Hepatocyte (in vitro differentiated cells): ENCODE data around the gene SLC35E1. TPM values are rescaled to one million over a fixed set of nuclear protein-coding genes. Genes with fewer than 3 reads are reported as not detected.
"Not testable (repeated sequence)": the region's sequence is repeated elsewhere in the genome, so short reads cannot be mapped to it uniquely, and the experiment has no call there.

Source experiments
- DNase-seq: peaks from one replicate; pipeline ENCODE4 v3.0.0-alpha.2; 2016; ENCODE audit warnings: low spot score
- H2AFZ ChIP-seq: fragments of 200-600 bp; sonication (generic); 2 replicates; pipeline ENCODE4 v1.6.0; 2016; ENCODE audit warnings: antibody characterized with exemption, mild to moderate bottlenecking
- H3K27ac ChIP-seq: fragments of 200-600 bp; sonication (generic); 2 replicates; pipeline ENCODE4 v1.5.1; 2016; ENCODE audit warnings: mild to moderate bottlenecking
- H3K27me3 ChIP-seq: fragments of 200-600 bp; sonication (generic); 2 replicates; pipeline ENCODE4 v1.6.1; 2016
- H3K36me3 ChIP-seq: fragments of 200-600 bp; sonication (generic); replicated peaks from 2 replicates; pipeline ENCODE4 v1.5.1; 2016; ENCODE audit warnings: low read depth; ENCODE audit not compliant: insufficient read depth
- H3K4me1 ChIP-seq: fragments of 200-600 bp; sonication (generic); 2 replicates; pipeline ENCODE4 v1.5.1; 2016; ENCODE audit warnings: mild to moderate bottlenecking, moderate library complexity; ENCODE audit not compliant: insufficient read depth
- H3K4me2 ChIP-seq: fragments of 200-600 bp; sonication (generic); 2 replicates; pipeline ENCODE4 v1.6.0; 2016
- H3K4me3 ChIP-seq: fragments of 200-600 bp; sonication (generic); 2 replicates; pipeline ENCODE4 v1.5.1; 2016; ENCODE audit warnings: mild to moderate bottlenecking
- H3K79me2 ChIP-seq: fragments of 200-600 bp; sonication (generic); 2 replicates; pipeline ENCODE4 v1.6.0; 2017; ENCODE audit warnings: mild to moderate bottlenecking
- H3K9me2 ChIP-seq: fragments of 200-600 bp; sonication (generic); replicated peaks from 2 replicates; pipeline ENCODE4 v1.6.0; 2017; ENCODE audit warnings: mild to moderate bottlenecking; ENCODE audit not compliant: insufficient read depth
- H3K9me3 ChIP-seq: fragments of 200-600 bp; sonication (generic); 2 replicates; pipeline ENCODE4 v1.5.1; 2016; ENCODE audit warnings: low read depth, mild to moderate bottlenecking
- H4K20me1 ChIP-seq: fragments of 200-600 bp; sonication (generic); 2 replicates; pipeline ENCODE4 v1.6.0; 2016; ENCODE audit warnings: mild to moderate bottlenecking; ENCODE audit not compliant: insufficient read depth, poor library complexity, severe bottlenecking
- EZH2 ChIP-seq: fragments of 200-600 bp; sonication (generic); IDR thresholded peaks from 2 replicates; pipeline ENCODE4 v1.6.1; 2016; ENCODE audit warnings: antibody characterized with exemption, mild to moderate bottlenecking, borderline replicate concordance
- EZH2phosphoT487 ChIP-seq: fragments of 200-600 bp; sonication (generic); IDR thresholded peaks from one replicate; pipeline ENCODE4 v1.6.1; 2018; ENCODE audit warnings: antibody characterized with exemption, mild to moderate bottlenecking, low read depth, moderate library complexity; ENCODE audit not compliant: unreplicated experiment, severe bottlenecking
- WGBS: methylation state at CpG from one replicate; pipeline ENCODE4 v1.1.6; 2016; ENCODE audit warnings: low lambda C conversion rate; ENCODE audit errors: missing lambda C conversion rate; 5-methylcytosine and 5-hydroxymethylcytosine counted together
- polyA plus RNA-seq: library from polyadenylated mRNA; unstranded; fragments of >200 nt; fragmentation: Nextera tagmentation; extraction: Ambion mirVana; gene quantifications from 2 replicates; pipeline ENCODE4 v1.2.1, GENCODE V29; 2016
- total RNA-seq: library from RNA; depleted of rRNA; stranded (reverse); fragments of >200 nt; gene quantifications from 2 replicates; pipeline ENCODE4 v1.2.3, GENCODE V29; 2014
- TF ChIP-seq, protein P1 (sequence below): fragments of 200-600 bp; sonication (generic); IDR thresholded peaks from 2 replicates; pipeline ENCODE4 v1.5.1; 2016; ENCODE audit warnings: antibody characterized with exemption, mild to moderate bottlenecking; ENCODE audit not compliant: poor library complexity

SLC35E1 gene
- total and polyA plus RNA-seq, 2 experiments from 2014 or later: 32.0 to 33.3 TPM

DNA sequence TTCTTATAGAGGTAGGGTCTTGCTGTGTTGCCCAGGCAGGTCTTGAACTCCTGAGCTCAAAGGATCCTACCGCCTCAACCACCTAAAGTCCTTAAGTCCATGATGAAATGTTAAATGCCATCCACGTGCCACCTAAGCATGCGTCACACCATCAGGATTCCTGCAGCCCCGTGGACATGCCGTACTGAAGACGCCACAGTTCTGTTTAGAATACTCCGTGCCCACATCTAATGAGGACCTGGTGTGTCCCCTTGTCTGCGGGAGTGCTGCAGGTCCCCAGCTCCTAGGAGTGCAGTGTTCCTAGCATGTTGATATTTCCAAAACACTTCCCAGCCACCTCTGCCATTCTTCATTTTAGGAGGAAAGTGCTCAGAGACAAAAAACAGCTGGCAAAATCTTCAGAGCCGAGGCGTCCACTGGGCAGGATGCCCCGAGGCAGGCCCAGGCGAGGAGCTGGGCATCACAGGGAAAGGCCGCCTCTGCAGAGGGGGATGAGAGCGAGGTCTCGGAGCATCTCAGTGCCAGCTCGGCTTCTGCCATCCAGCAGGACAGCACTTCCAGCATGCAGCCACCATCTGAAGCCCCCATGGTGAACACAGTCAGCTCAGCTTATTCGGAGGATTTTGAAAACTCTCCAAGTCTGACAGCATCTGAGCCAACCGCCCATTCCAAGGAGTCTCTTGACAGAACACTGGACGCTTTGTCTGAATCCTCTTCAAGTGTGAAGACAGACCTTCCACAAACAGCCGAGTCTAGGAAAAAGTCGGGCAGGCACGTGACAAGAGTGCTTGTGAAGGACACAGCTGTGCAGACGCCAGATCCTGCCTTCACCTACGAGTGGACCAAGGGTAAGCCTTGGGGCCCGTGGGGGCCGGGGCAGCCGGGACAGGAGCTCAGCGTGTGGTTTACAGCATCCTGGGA lies 62.8 kb downstream of the SLC35E1 start:
- Histone ChIP-seq H3K4me2 (no peak overlapping the region), H3K27me3 (no peaks in the 10 kb centered on the region), H3K27ac (no peak overlapping the region), H2AFZ (no peak overlapping the region), H3K79me2 (no peaks in the 10 kb centered on the region), H4K20me1 (no peaks in the 10 kb centered on the region), H3K9me2 (no peaks in the 10 kb centered on the region), H3K4me3 (no peak overlapping the region), H3K36me3 (no peaks in the 10 kb centered on the region), H3K4me1 (no peaks in the 10 kb centered on the region), H3K9me3 (no peaks in the 10 kb centered on the region)
- WGBS: 96% methylated on average over 28 of the region's 28 CpGs
- TF ChIP-seq EZH2 (no peak), EZH2phosphoT487 (no peak)
- TF ChIP-seq, protein P1, sequence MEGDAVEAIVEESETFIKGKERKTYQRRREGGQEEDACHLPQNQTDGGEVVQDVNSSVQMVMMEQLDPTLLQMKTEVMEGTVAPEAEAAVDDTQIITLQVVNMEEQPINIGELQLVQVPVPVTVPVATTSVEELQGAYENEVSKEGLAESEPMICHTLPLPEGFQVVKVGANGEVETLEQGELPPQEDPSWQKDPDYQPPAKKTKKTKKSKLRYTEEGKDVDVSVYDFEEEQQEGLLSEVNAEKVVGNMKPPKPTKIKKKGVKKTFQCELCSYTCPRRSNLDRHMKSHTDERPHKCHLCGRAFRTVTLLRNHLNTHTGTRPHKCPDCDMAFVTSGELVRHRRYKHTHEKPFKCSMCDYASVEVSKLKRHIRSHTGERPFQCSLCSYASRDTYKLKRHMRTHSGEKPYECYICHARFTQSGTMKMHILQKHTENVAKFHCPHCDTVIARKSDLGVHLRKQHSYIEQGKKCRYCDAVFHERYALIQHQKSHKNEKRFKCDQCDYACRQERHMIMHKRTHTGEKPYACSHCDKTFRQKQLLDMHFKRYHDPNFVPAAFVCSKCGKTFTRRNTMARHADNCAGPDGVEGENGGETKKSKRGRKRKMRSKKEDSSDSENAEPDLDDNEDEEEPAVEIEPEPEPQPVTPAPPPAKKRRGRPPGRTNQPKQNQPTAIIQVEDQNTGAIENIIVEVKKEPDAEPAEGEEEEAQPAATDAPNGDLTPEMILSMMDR: no peak
- DNase-seq: no peak

DNA sequence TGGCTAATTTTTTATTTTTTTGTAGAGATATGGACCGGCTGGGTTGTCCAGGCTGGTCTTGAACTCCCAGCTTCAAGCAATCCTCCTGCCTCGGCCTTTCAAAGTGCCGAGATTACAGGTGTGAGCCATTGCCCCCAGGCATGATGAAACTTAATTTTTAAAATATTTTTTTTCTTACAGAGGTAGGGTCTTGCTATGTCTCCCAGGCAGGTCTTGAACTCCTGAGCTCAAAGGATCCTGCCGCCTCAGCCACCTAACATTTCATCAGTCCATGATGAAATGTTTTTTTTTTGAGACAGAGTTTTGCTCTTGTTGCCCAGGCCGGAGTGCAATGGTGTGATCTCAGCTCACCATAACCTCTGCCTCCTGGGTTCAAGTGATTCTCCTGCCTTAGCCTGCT lies 63.7 kb downstream of the SLC35E1 start:
- no peak for DNase-seq
- WGBS: 93% methylated on average over 5 of the region's 5 CpGs
- Histone ChIP-seq H3K79me2 (no peaks in the 10 kb centered on the region), H3K4me1 (no peaks in the 10 kb centered on the region), H4K20me1 (no peaks in the 10 kb centered on the region), H3K27ac (no peak overlapping the region), H2AFZ (no peak overlapping the region), H3K36me3 (no peaks in the 10 kb centered on the region), H3K9me2 (no peaks in the 10 kb centered on the region), H3K9me3 (no peaks in the 10 kb centered on the region), H3K4me3 (no peak overlapping the region), H3K4me2 (no peak overlapping the region), H3K27me3 (no peaks in the 10 kb centered on the region)
- TF ChIP-seq, protein P1: no peak
- no peak for TF ChIP-seq EZH2phosphoT487
- no peak for TF ChIP-seq EZH2

DNA sequence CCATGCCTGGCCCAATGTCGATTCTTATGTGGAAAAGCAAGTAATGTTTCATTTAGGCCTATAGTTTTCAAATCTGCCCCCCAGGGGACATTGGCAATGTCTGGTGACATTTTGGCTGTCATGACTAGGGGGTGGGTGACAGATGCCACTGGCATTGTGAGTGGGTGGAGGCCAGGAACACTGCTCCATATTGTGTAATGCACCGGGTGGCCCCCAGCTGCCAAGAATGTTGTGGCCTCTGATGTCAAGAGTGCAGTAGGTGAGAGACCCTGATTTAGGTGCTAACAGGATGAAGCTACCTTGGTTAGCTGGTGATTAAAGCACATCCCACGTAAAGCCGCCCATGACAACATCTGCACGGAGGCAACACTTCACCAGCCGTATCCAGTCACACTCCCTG lies 65.3 kb downstream of the SLC35E1 start:
- no peak overlapping the region for H3K4me3 ChIP-seq
- H3K9me3 ChIP-seq: no peaks in the 10 kb centered on the region
- H3K9me2 ChIP-seq: no peaks in the 10 kb centered on the region
- no peaks in the 10 kb centered on the region for H3K79me2 ChIP-seq
- no peak for DNase-seq
- H3K27me3 ChIP-seq: no peaks in the 10 kb centered on the region
- H3K36me3 ChIP-seq: no peaks in the 10 kb centered on the region
- no peaks in the 10 kb centered on the region for H3K4me1 ChIP-seq
- TF ChIP-seq EZH2: no peak
- TF ChIP-seq, protein P1: no peak
- TF ChIP-seq EZH2phosphoT487: no peak
- 84% methylated on average over 6 of the region's 6 CpGs for WGBS
- H2AFZ ChIP-seq: no peak overlapping the region
- no peaks in the 10 kb centered on the region for H4K20me1 ChIP-seq
- H3K27ac ChIP-seq: no peak overlapping the region
- no peak overlapping the region for H3K4me2 ChIP-seq

DNA sequence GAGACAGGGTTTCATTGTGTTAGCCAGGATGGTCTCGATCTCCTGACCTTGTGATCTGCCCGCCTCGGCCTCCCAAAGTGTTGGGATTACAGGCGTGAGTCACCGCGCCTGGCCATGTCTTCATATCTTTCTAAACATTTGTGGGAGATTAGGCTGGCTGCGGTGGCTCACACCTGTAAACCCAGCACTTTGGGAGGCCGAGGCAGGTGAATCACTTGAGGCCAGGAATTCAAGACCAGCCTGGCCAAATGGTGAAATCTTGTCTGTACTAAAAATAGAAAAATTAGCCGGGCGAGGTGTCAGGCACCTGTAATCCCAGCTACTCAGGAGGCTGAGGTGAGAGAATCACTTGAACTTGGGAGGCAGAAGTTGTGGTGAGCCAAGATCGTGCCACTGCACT lies 66.1 kb downstream of the SLC35E1 start:
- not testable (repeated sequence) for H3K4me3 ChIP-seq, H3K79me2 ChIP-seq, H3K9me3 ChIP-seq, H2AFZ ChIP-seq, H3K27me3 ChIP-seq, H3K4me2 ChIP-seq, DNase-seq, H3K36me3 ChIP-seq, H3K9me2 ChIP-seq, H3K27ac ChIP-seq, H3K4me1 ChIP-seq, H4K20me1 ChIP-seq
- WGBS: 95% methylated on average over 11 of the region's 11 CpGs
